HG03159 (cell line): ENCODE measurements around the gene ZNF792.
"Not testable (repeated sequence)": the region's sequence is repeated elsewhere in the genome, so short reads cannot be mapped to it uniquely, and the experiment has no call there.

Experiments used
- ATAC-seq: cut with Tn5 transposase; IDR thresholded peaks from one replicate; pipeline ENCODE4 v1.9.1; 2021; ENCODE audit warnings: mild to moderate bottlenecking, moderate library complexity; ENCODE audit not compliant: unreplicated experiment

Gene ZNF792

GRCh38 chr19:34926361-34926684 is 37.7 kb downstream of the ZNF792 start:
- no peak for ATAC-seq

DNA sequence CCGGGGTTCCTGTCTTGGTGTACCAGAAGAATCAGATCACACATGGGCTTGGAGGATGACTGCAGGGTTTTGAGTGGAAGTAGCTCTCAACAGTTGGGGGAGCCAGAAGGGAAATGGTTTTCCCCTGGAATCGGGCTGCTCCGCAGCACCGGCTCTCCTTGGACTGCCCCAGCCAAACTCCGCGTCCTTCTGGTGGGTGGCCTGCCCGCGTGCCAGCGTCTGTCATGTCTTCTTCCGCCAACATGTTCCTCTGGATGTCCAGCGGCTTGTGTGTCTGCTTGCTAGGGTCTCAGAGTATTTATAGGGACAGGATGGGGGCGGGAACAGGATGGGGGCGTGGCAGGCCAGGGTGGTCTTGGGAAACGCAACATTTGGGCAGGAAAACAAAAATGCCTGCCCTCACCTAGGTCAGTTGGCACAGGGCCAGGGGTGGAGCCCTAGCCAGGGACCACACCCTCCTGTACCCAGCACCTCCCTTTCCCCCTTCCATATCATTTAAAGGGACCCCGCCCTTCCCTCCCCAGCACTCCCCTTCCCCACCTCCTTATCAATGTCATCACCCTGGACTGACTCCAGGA is 38.7 kb downstream of the ZNF792 start:
- no peak for ATAC-seq

- not testable (repeated sequence) for ATAC-seq
These were observed 43.8 kb downstream of the ZNF792 start for GRCh38 chr19:34920090-34920786.

GRCh38 chr19:34918190-34918589 is 45.8 kb downstream of the ZNF792 start:
- no peak for ATAC-seq

GRCh38 chr19:34917144-34917543 is 46.9 kb downstream of the ZNF792 start:
- not testable (repeated sequence) for ATAC-seq

GRCh38 chr19:34910770-34911169 is 53.3 kb downstream of the ZNF792 start:
- no peak for ATAC-seq
